Measurements from ENCODE around the gene SOX4.

Gene SOX4

GRCh38 chr6:21588481-21589351 lies 4.8 kb upstream of the SOX4 start (continued):
- TF ChIP-seq ZNF274 (IDR thresholded peaks at IDR 0.05; ENCODE audit: low read length), result no peak
- no peak for TF ChIP-seq ZNF274 (tag by site-specific recombination; IDR thresholded peaks at IDR 0.05; ENCODE audit: borderline replicate concordance)
- no peak for TF ChIP-seq ZNF555 (tag by site-specific recombination; conservative IDR thresholded peaks at IDR 0.05)
- no peak for TF ChIP-seq ZNF214 (tag by site-specific recombination; IDR thresholded peaks at IDR 0.05; ENCODE audit: borderline replicate concordance)
- no peak for TF ChIP-seq ZNF37A (tag by site-specific recombination; IDR thresholded peaks at IDR 0.05)
- TF ChIP-seq PRDM10 (tag by site-specific recombination; IDR thresholded peaks at IDR 0.05), result peak; percentile 56
- no peak for TF ChIP-seq PRDM2 (tag by site-specific recombination; IDR thresholded peaks at IDR 0.05; ENCODE audit: borderline replicate concordance)
- TF ChIP-seq ZNF561 (tag by site-specific recombination; IDR thresholded peaks at IDR 0.05; ENCODE audit: borderline replicate concordance), result peak; percentile 69; the same call in 1 of the 2 replicates
- TF ChIP-seq ZNF146 (tag by site-specific recombination; IDR thresholded peaks at IDR 0.05), result 0 out of 2 replicates have a peak, but pooled peaks have one; percentile 15
- TF ChIP-seq INSM2 (tag by site-specific recombination; IDR thresholded peaks at IDR 0.05), result no peak
- no peak for TF ChIP-seq ZNF148 (tag by site-specific recombination; IDR thresholded peaks at IDR 0.05; ENCODE audit: borderline replicate concordance)
- no peak for TF ChIP-seq ZNF580 (tag by site-specific recombination; IDR thresholded peaks at IDR 0.05)
- no peak for TF ChIP-seq GLI4 (tag by site-specific recombination; IDR thresholded peaks at IDR 0.05)
- TF ChIP-seq ZNF280C (tag by site-specific recombination; IDR thresholded peaks at IDR 0.05), result no peak
- TF ChIP-seq ZNF548 (tag by site-specific recombination; IDR thresholded peaks at IDR 0.05), result no peak
- TF ChIP-seq ZNF621 (tag by site-specific recombination; IDR thresholded peaks at IDR 0.05), result no peak
- 0 out of 2 replicates have a peak, but pooled peaks have one; percentile 43 for TF ChIP-seq ZBTB48 (tag by site-specific recombination; IDR thresholded peaks at IDR 0.05)
- 0 out of 2 replicates have a peak, but pooled peaks have one; percentile 37 for TF ChIP-seq ZNF596 (tag by site-specific recombination; IDR thresholded peaks at IDR 0.05)
- TF ChIP-seq SETDB1 (IDR thresholded peaks at IDR 0.05; ENCODE audit: insufficient read length, low read length), result no peak
- no peak for TF ChIP-seq ZNF211 (tag by site-specific recombination; IDR thresholded peaks at IDR 0.05; ENCODE audit: low read depth)
- no peak for TF ChIP-seq ZNF521 (tag by site-specific recombination; IDR thresholded peaks at IDR 0.05)
- TF ChIP-seq YY1 (tag by site-specific recombination; IDR thresholded peaks at IDR 0.05), result no peak; the same call in 1 of the 2 replicates
